Measurements from ENCODE around the gene FBXW12. TPM values are rescaled to one million over a fixed set of nuclear protein-coding genes. Genes with fewer than 3 reads are reported as not detected.

Gene FBXW12
- polyA plus RNA-seq, 1 of the 3 experiments (the other 2 are of a cell fraction), result 0.07 TPM

DNA sequence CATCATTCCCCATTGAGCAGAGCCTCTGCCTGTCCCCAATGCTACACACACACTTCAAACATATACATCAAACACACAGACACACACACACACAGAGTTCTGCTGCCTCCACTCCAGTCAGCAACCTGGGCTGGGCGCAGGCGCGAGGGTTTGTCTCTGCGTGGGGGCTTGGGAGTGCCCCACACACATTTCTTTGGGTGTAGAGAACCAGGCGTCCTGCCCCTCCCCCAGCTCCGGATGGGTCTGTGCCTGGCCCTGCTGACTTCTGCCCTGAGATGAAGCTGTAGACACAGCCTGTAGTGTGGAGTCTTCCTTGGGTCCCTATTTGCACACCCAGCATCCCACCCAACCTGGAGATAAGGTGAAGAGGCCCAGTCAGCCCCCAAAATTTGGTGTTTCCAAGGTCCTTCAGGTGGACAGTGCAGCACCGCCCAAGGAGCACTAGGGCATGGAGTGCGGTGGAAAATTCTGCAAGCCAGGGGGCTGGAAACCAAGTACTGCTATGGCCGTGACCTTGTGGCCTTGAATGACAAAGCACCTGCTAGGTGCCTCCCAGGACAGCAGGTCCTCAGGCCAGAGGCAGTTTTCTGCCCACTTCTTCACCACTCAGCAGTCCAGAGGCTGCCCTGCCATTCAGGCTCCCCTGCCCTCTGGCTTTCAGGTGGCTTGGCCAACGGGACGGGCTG, 26.8 kb downstream of the FBXW12 start:
- Histone ChIP-seq H3K36me3 (replicated peaks in 1 of 2; ENCODE audit: control insufficient read depth in 1 of 2, insufficient read depth in 2 of 2, low read length in 1 of 2) (no peaks in the 10 kb centered on the region), H3F3A (replicated peaks; ENCODE audit: insufficient read depth) (peaks cover 12% of the 10 kb centered on the region), H3K9me2 (no peaks in the 10 kb centered on the region), H2AFZ (ENCODE audit: low read depth) (no peak overlapping the region), H3K4me1 (ENCODE audit: control insufficient read depth in 1 of 2, insufficient read depth in 2 of 2, low read depth in 1 of 2, low read length in 1 of 2) (peaks cover 6 to 23% of the 10 kb centered on the region in 2 experiments; a peak in 2 of 4 replicates), H3K9me3 (no peaks in the 10 kb centered on the region), H3K4me3 (ENCODE audit: low read depth in 2 of 2, low read length in 1 of 2) (no peak overlapping the region), H3K4me2 (no peak overlapping the region), H3K27ac (ENCODE audit: low read depth in 2 of 2, low read length in 1 of 2) (peak overlapping the region in 1 of 2 experiments; percentile 60; a peak in 1 of 4 replicates), H4K20me1 (ENCODE audit: insufficient read depth) (no peaks in the 10 kb centered on the region), H3K27me3 (ENCODE audit: insufficient read depth) (no peaks in the 10 kb centered on the region), H3K9ac (no peak overlapping the region), H3K79me2 (ENCODE audit: insufficient read depth) (no peaks in the 10 kb centered on the region)
- TF ChIP-seq, protein P1, sequence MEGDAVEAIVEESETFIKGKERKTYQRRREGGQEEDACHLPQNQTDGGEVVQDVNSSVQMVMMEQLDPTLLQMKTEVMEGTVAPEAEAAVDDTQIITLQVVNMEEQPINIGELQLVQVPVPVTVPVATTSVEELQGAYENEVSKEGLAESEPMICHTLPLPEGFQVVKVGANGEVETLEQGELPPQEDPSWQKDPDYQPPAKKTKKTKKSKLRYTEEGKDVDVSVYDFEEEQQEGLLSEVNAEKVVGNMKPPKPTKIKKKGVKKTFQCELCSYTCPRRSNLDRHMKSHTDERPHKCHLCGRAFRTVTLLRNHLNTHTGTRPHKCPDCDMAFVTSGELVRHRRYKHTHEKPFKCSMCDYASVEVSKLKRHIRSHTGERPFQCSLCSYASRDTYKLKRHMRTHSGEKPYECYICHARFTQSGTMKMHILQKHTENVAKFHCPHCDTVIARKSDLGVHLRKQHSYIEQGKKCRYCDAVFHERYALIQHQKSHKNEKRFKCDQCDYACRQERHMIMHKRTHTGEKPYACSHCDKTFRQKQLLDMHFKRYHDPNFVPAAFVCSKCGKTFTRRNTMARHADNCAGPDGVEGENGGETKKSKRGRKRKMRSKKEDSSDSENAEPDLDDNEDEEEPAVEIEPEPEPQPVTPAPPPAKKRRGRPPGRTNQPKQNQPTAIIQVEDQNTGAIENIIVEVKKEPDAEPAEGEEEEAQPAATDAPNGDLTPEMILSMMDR (IDR thresholded peaks at IDR 0.05), result no peak
- TF ChIP-seq SIN3A (IDR thresholded peaks at IDR 0.05; ENCODE audit: borderline replicate concordance, low read depth, low read length), result no peak
- TF ChIP-seq NRF1 (IDR thresholded peaks at IDR 0.05; ENCODE audit: low read depth, low read length), result no peak
- TF ChIP-seq, protein P2, sequence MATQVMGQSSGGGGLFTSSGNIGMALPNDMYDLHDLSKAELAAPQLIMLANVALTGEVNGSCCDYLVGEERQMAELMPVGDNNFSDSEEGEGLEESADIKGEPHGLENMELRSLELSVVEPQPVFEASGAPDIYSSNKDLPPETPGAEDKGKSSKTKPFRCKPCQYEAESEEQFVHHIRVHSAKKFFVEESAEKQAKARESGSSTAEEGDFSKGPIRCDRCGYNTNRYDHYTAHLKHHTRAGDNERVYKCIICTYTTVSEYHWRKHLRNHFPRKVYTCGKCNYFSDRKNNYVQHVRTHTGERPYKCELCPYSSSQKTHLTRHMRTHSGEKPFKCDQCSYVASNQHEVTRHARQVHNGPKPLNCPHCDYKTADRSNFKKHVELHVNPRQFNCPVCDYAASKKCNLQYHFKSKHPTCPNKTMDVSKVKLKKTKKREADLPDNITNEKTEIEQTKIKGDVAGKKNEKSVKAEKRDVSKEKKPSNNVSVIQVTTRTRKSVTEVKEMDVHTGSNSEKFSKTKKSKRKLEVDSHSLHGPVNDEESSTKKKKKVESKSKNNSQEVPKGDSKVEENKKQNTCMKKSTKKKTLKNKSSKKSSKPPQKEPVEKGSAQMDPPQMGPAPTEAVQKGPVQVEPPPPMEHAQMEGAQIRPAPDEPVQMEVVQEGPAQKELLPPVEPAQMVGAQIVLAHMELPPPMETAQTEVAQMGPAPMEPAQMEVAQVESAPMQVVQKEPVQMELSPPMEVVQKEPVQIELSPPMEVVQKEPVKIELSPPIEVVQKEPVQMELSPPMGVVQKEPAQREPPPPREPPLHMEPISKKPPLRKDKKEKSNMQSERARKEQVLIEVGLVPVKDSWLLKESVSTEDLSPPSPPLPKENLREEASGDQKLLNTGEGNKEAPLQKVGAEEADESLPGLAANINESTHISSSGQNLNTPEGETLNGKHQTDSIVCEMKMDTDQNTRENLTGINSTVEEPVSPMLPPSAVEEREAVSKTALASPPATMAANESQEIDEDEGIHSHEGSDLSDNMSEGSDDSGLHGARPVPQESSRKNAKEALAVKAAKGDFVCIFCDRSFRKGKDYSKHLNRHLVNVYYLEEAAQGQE (IDR thresholded peaks at IDR 0.05; ENCODE audit: low read depth, low read length), result no peak
- TF ChIP-seq RXRA (IDR thresholded peaks at IDR 0.05; ENCODE audit: borderline replicate concordance, low read depth), result no peak
- TF ChIP-seq TCF12 (IDR thresholded peaks at IDR 0.05), result no peak
- TF ChIP-seq FOXM1 (IDR thresholded peaks at IDR 0.05; ENCODE audit: low read depth), result no peak
- no peak for TF ChIP-seq MEF2A (IDR thresholded peaks at IDR 0.05; ENCODE audit: borderline replicate concordance, low read depth)
- TF ChIP-seq RFX5 (IDR thresholded peaks at IDR 0.05; ENCODE audit: low read length), result no peak
- no peak for TF ChIP-seq GABPA (IDR thresholded peaks at IDR 0.05; ENCODE audit: low read depth)
- no peak for TF ChIP-seq RCOR1 (IDR thresholded peaks at IDR 0.05; ENCODE audit: low read length)
- TF ChIP-seq, protein P3, sequence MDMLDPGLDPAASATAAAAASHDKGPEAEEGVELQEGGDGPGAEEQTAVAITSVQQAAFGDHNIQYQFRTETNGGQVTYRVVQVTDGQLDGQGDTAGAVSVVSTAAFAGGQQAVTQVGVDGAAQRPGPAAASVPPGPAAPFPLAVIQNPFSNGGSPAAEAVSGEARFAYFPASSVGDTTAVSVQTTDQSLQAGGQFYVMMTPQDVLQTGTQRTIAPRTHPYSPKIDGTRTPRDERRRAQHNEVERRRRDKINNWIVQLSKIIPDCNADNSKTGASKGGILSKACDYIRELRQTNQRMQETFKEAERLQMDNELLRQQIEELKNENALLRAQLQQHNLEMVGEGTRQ (IDR thresholded peaks at IDR 0.05; ENCODE audit: borderline replicate concordance, low read depth, low read length), result no peak
- TF ChIP-seq NFIC (IDR thresholded peaks at IDR 0.05; ENCODE audit: borderline replicate concordance), result no peak
- TF ChIP-seq, protein P4, sequence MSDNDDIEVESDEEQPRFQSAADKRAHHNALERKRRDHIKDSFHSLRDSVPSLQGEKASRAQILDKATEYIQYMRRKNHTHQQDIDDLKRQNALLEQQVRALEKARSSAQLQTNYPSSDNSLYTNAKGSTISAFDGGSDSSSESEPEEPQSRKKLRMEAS (IDR thresholded peaks at IDR 0.05; ENCODE audit: low read depth), result no peak
- TF ChIP-seq FOXJ3 (CRISPR knock-in tag; IDR thresholded peaks at IDR 0.05), result no peak
- TF ChIP-seq FOSL2 (IDR thresholded peaks at IDR 0.05; ENCODE audit: borderline replicate concordance, low read depth), result no peak
- CTCF ChIA-PET, result interaction anchor here (0.8 to 15.6 kb wide), 12 partner anchors 9 to 237 kb away, joined by 3 to 399 read pairs (median 12); partner anchors contain the start of gene PLXNB1
- 71% methylated on average over 5 of the region's 11 CpGs for WGBS (ENCODE audit: low lambda C conversion rate)
- DNase-seq, result peak; percentile 7
- POLR2A ChIA-PET, result interaction anchor here (0.6 to 1.8 kb wide), 5 partner anchors 25 to 59 kb away, joined by 3 to 6 read pairs (median 3); partner anchors contain the start of gene ATRIP

All from SK-N-SH (cell line).